Upper lobe of left lung (tissue), 6 donors: ENCODE measurements around the gene SORCS1. TPM values are rescaled to one million over a fixed set of nuclear protein-coding genes. Genes with fewer than 3 reads are reported as not detected.

Experiments used
- ATAC-seq, 2 donors: fragments of 200-7000 bp; cut with Tn5 transposase; one replicate each; pipeline ENCODE4 v1.9.1; 2022; ENCODE audit warnings: mild to moderate bottlenecking in 2 of 2, moderate library complexity in 2 of 2; ENCODE audit not compliant: low FRiP score in 2 of 2
- DNase-seq, 2 donors: peaks; one replicate each; pipeline ENCODE4 v3.0.0-alpha.2; 2019 to 2020
- H3K27ac ChIP-seq, 4 donors: fragments of 200-600 bp; sonication (generic); one replicate each; pipeline ENCODE4 v1.5.1; 2016 to 2019
- H3K27me3 ChIP-seq, 4 donors: fragments of 200-600 bp; sonication (generic); one replicate each; pipeline ENCODE4 v1.5.1; 2017 to 2019
- H3K36me3 ChIP-seq, 4 donors: fragments of 200-600 bp; sonication (generic); one replicate each; pipeline ENCODE4 v1.5.1; 2016 to 2019
- H3K4me1 ChIP-seq, 4 donors: fragments of 200-600 bp; sonication (generic); one replicate each; pipeline ENCODE4 v1.5.1; 2018 to 2019
- H3K4me3 ChIP-seq, 4 donors: fragments of 200-600 bp; sonication (generic); one replicate each; pipeline ENCODE4 v1.5.1; 2017 to 2019; ENCODE audit warnings: mild to moderate bottlenecking in 2 of 4, moderate library complexity in 1 of 4
- H3K9me3 ChIP-seq, 4 donors: fragments of 200-600 bp; sonication (generic); one replicate each; pipeline ENCODE4 v1.5.1; 2018 to 2019
- EP300 ChIP-seq, 4 donors: sonication (generic); formaldehyde crosslinking; IDR thresholded peaks; one replicate each; pipeline ENCODE4 v1.5.1; 2017; ENCODE audit warnings: antibody characterized with exemption in 4 of 4, control low read depth in 2 of 4
- POLR2A ChIP-seq, 4 donors: fragments of 450-650 bp; IDR thresholded peaks; one replicate each; pipeline ENCODE4 v1.5.1; 2016 to 2017; ENCODE audit warnings: antibody characterized with exemption in 4 of 4, mild to moderate bottlenecking in 2 of 4
- POLR2AphosphoS5 ChIP-seq, 2 donors: sonication (generic); formaldehyde crosslinking; IDR thresholded peaks; one replicate each; pipeline ENCODE4 v1.5.1; 2017; ENCODE audit warnings: antibody characterized with exemption in 2 of 2
- WGBS, 2 donors: methylation state at CpG; one replicate each; pipeline ENCODE4 v1.1.5; 2017 to 2018; 5-methylcytosine and 5-hydroxymethylcytosine counted together
- total RNA-seq, 6 donors: library from RNA; depleted of rRNA in 4 of 6; stranded (reverse); fragments of >200 nt in 4 of 6; gene quantifications; one replicate each; pipeline versions ENCODE4 v1.1.0 to v1.2.1, GENCODE V29; 2016 to 2021
- TF ChIP-seq, protein P1 (sequence below), 6 experiments: fragments of 450-650 bp in 4 of 6; fragments of 200-600 bp in 2 of 6; sonication (generic) in 2 of 6; IDR thresholded peaks; one replicate each; pipeline ENCODE4 v1.5.1; 2016 to 2019; ENCODE audit warnings: antibody characterized with exemption in 6 of 6
- donor health status: DM: no; HTN: no; CAD: no; lungs with moderate emphysema.
- donor health status: DM: no; HTN: yes; CAD: no; lungs with severe emphysema.

Gene SORCS1
- total RNA-seq, 6 donors from 2014 or later = 0.10 to 0.77 (median 0.10) TPM; not detected in 3

- Histone ChIP-seq H3K4me3 (no peak overlapping the region), H3K9me3 (no peaks in the 10 kb centered on the region), H3K36me3 (no peaks in the 10 kb centered on the region), H3K27ac (no peak overlapping the region), H3K4me1 (no peaks in the 10 kb centered on the region), H3K27me3 (no peaks in the 10 kb centered on the region)
- no peak for DNase-seq
- TF ChIP-seq POLR2A (IDR thresholded peaks at IDR 0.05) (no peak), EP300 (IDR thresholded peaks at IDR 0.05) (no peak), POLR2AphosphoS5 (IDR thresholded peaks at IDR 0.05) (no peak)
- TF ChIP-seq, protein P1, sequence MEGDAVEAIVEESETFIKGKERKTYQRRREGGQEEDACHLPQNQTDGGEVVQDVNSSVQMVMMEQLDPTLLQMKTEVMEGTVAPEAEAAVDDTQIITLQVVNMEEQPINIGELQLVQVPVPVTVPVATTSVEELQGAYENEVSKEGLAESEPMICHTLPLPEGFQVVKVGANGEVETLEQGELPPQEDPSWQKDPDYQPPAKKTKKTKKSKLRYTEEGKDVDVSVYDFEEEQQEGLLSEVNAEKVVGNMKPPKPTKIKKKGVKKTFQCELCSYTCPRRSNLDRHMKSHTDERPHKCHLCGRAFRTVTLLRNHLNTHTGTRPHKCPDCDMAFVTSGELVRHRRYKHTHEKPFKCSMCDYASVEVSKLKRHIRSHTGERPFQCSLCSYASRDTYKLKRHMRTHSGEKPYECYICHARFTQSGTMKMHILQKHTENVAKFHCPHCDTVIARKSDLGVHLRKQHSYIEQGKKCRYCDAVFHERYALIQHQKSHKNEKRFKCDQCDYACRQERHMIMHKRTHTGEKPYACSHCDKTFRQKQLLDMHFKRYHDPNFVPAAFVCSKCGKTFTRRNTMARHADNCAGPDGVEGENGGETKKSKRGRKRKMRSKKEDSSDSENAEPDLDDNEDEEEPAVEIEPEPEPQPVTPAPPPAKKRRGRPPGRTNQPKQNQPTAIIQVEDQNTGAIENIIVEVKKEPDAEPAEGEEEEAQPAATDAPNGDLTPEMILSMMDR (IDR thresholded peaks at IDR 0.05) = no peak
- 41 to 92% methylated on average over 1 of the region's 1 CpG for WGBS, 2 donors
- ATAC-seq = no peak
These were observed 556.4 kb downstream of the SORCS1 start for GRCh38 chr10:106608066-106608465.

DNA sequence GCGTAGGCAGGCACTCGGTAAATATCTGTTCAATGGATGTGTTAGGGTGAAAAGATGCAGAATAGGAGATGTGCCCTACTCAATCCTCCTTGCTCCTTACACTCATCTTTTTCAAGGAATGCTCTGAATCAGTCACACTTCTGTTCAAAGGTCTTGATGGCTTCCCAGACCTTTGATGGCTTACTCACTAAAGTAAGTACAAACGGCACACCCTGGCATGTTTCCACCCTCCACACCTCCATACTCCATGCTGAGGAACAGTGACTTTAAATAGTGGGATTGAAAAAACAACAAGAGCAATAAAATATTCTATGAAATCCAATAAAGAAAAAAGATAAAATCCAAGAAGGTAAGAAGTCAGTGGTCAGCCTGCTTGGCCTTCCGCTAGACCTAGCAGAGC lies 569.2 kb downstream of the SORCS1 start:
- H3K4me3 ChIP-seq = no peak overlapping the region
- no peaks in the 10 kb centered on the region for H3K9me3 ChIP-seq
- WGBS, 2 donors = 86 to 90% methylated on average over 4 of the region's 4 CpGs
- H3K4me1 ChIP-seq = no peaks in the 10 kb centered on the region
- H3K36me3 ChIP-seq = no peaks in the 10 kb centered on the region
- DNase-seq = no peak
- no peaks in the 10 kb centered on the region for H3K27me3 ChIP-seq
- H3K27ac ChIP-seq = no peak overlapping the region
- no peak for ATAC-seq
- TF ChIP-seq POLR2AphosphoS5 (IDR thresholded peaks at IDR 0.05) (no peak), POLR2A (IDR thresholded peaks at IDR 0.05) (no peak), EP300 (IDR thresholded peaks at IDR 0.05) (no peak)
- TF ChIP-seq, protein P1 (IDR thresholded peaks at IDR 0.05) = no peak

GRCh38 chr10:106593876-106594275 lies 570.6 kb downstream of the SORCS1 start:
- ATAC-seq = no peak
- TF ChIP-seq POLR2A (IDR thresholded peaks at IDR 0.05) = no peak
- TF ChIP-seq POLR2AphosphoS5 (IDR thresholded peaks at IDR 0.05) = no peak
- TF ChIP-seq EP300 (IDR thresholded peaks at IDR 0.05) = no peak
- TF ChIP-seq, protein P1 (IDR thresholded peaks at IDR 0.05) = no peak
- no peak for DNase-seq

DNA sequence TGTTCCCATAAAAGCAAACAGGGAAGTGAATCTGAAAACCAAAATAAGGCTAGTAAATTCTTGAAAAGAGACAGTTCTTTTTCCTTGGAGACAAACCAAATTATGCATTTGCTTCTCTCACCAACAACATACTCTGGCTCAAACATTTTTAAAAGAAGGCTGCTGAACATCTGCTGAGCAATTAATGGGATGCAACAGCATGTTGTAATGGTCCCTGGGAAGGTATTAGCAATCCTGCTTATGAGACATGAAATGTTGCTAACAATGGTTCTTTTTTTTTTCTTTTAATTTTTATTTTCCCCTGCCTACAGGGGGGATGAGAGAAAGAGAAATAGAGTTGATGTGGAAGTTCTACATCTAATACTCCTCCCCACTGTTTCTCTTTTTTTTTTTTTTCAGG lies 572.1 kb downstream of the SORCS1 start:
- no peaks in the 10 kb centered on the region for H3K27me3 ChIP-seq
- H3K9me3 ChIP-seq = no peaks in the 10 kb centered on the region
- TF ChIP-seq POLR2AphosphoS5 (IDR thresholded peaks at IDR 0.05) = no peak
- TF ChIP-seq, protein P1 (IDR thresholded peaks at IDR 0.05) = no peak
- no peak for TF ChIP-seq EP300 (IDR thresholded peaks at IDR 0.05)
- TF ChIP-seq POLR2A (IDR thresholded peaks at IDR 0.05) = no peak
- no peak for DNase-seq
- H3K27ac ChIP-seq = no peak overlapping the region
- ATAC-seq = no peak
- no peaks in the 10 kb centered on the region for H3K36me3 ChIP-seq
- H3K4me1 ChIP-seq = no peaks in the 10 kb centered on the region
- no peak overlapping the region for H3K4me3 ChIP-seq

More at GRCh38 chr10:106593876-106594275, 570.6 kb downstream of the SORCS1 start:
- Histone ChIP-seq H3K4me3 (no peak overlapping the region), H3K9me3 (no peaks in the 10 kb centered on the region), H3K27ac (no peak overlapping the region), H3K27me3 (no peaks in the 10 kb centered on the region), H3K36me3 (no peaks in the 10 kb centered on the region), H3K4me1 (no peaks in the 10 kb centered on the region)
- WGBS, 2 donors = 92 to 94% methylated on average over 1 of the region's 1 CpG

DNA sequence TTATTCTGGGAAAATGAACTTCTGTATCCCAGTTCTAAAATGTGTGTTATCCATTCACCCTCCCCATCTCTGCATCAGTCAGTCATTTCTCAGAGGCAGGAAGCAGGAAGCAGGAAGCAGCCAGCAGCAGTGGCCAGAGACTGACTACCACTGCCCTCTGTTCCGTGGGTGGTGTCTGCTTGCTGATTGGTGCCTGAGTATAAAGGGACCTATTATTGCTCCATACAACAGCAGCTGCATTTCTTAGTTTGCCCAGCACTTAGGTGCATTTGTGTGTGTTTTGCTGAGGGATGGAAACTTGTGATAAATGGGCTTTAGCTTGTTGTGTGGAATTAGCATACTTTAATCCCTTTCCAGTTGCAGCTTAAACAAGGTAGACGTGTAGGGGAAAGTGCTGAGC lies 582.2 kb downstream of the SORCS1 start:
- no peak for TF ChIP-seq POLR2AphosphoS5 (IDR thresholded peaks at IDR 0.05)
- WGBS, 2 donors = 41 to 56% methylated on average over 1 to 2 of the region's 2 CpGs
- ATAC-seq (no peak), DNase-seq (no peak)
- H3K9me3 ChIP-seq = no peaks in the 10 kb centered on the region
- no peaks in the 10 kb centered on the region for H3K27me3 ChIP-seq
- no peaks in the 10 kb centered on the region for H3K4me1 ChIP-seq
- no peak overlapping the region for H3K27ac ChIP-seq
- no peaks in the 10 kb centered on the region for H3K36me3 ChIP-seq
- no peak overlapping the region for H3K4me3 ChIP-seq
